Activated CD4-positive, alpha-beta T cell treated with anti-CD3 and anti-CD28 coated beads for 4 hours (primary cell): ENCODE results near the gene CDCA4.
"Not testable (repeated sequence)": the region's sequence is repeated elsewhere in the genome, so short reads cannot be mapped to it uniquely, and the experiment has no call there.

ENCODE experiments used
- DNase-seq, 2 donors: peaks; one replicate each; pipeline ENCODE4 v3.0.0-alpha.2; 2020

The CDCA4 gene

GRCh38 chr14:105056303-105056831, 35.5 kb upstream of the CDCA4 start:
- no peak for DNase-seq

GRCh38 chr14:105055736-105056302, 34.9 kb upstream of the CDCA4 start:
- no peak for DNase-seq

GRCh38 chr14:105055334-105055733, 34.5 kb upstream of the CDCA4 start:
- no peak for DNase-seq

GRCh38 chr14:105053996-105054395, 33.1 kb upstream of the CDCA4 start:
- DNase-seq: no peak

- no peak for DNase-seq
Observed at GRCh38 chr14:105053421-105053820, 32.5 kb upstream of the CDCA4 start.

- no peak for DNase-seq
Observed at GRCh38 chr14:105052110-105052458, 31.2 kb upstream of the CDCA4 start.

- DNase-seq: no peak
Observed at GRCh38 chr14:105051182-105052109, 30.6 kb upstream of the CDCA4 start.

- DNase-seq: no peak
Observed at GRCh38 chr14:105050551-105050897, 29.6 kb upstream of the CDCA4 start.

- no peak for DNase-seq
Observed at GRCh38 chr14:105049753-105050550, 29.1 kb upstream of the CDCA4 start.

- DNase-seq: no peak
Observed at GRCh38 chr14:105047283-105048016, 26.6 kb upstream of the CDCA4 start.

- DNase-seq: no peak
Observed at GRCh38 chr14:105046891-105047282, 26.0 kb upstream of the CDCA4 start.

- DNase-seq: peak; percentile 89 to 94
Observed at GRCh38 chr14:105045710-105046326, 24.9 kb upstream of the CDCA4 start.

GRCh38 chr14:105043641-105044040, 22.8 kb upstream of the CDCA4 start:
- DNase-seq: no peak

- DNase-seq: no peak
Observed at GRCh38 chr14:105042813-105043212, 21.9 kb upstream of the CDCA4 start.

GRCh38 chr14:105041841-105042765, 21.2 kb upstream of the CDCA4 start:
- no peak for DNase-seq

GRCh38 chr14:105039458-105040205, 18.7 kb upstream of the CDCA4 start:
- DNase-seq: no peak

- DNase-seq: not testable (repeated sequence)
Observed at GRCh38 chr14:105035616-105036015, 14.7 kb upstream of the CDCA4 start.

GRCh38 chr14:105034315-105035039, 13.6 kb upstream of the CDCA4 start:
- no peak for DNase-seq

GRCh38 chr14:105033412-105033900, 12.6 kb upstream of the CDCA4 start:
- not testable (repeated sequence) for DNase-seq
